Loucy (cell line): ENCODE data around the gene RAD51B.

Experiments used
- H2AFZ ChIP-seq: fragments of 200-600 bp; sonication (generic); 2 replicates; pipeline ENCODE4 v1.6.0; 2016; ENCODE audit warnings: antibody characterized with exemption, mild to moderate bottlenecking, low read length, moderate library complexity
- H3F3A ChIP-seq: fragments of 200-600 bp; 2 replicates; pipeline ENCODE4 v1.6.0; 2016; ENCODE audit warnings: antibody characterized with exemption, low read depth, mild to moderate bottlenecking
- H3K27me3 ChIP-seq: fragments of 200-600 bp; sonication (generic); 2 replicates; pipeline ENCODE4 v1.6.1; 2014; ENCODE audit warnings: low read length, mild to moderate bottlenecking; ENCODE audit not compliant: insufficient read depth, poor library complexity, severe bottlenecking
- H3K36me3 ChIP-seq: fragments of 200-600 bp; sonication (generic); 2 replicates; pipeline ENCODE4 v1.6.1; 2016; ENCODE audit warnings: low read length; ENCODE audit not compliant: insufficient read depth
- H3K4me1 ChIP-seq: fragments of 200-600 bp; sonication (generic); 2 replicates; pipeline ENCODE4 v1.5.1; 2014; ENCODE audit warnings: low read length, mild to moderate bottlenecking; ENCODE audit not compliant: insufficient read depth, poor library complexity, severe bottlenecking
- H3K4me2 ChIP-seq: fragments of 200-600 bp; sonication (generic); 2 replicates; pipeline ENCODE4 v1.6.0; 2014; ENCODE audit warnings: antibody characterized with exemption, low read length, low read depth, mild to moderate bottlenecking; ENCODE audit not compliant: poor library complexity, severe bottlenecking
- H3K4me3 ChIP-seq: fragments of 200-600 bp; sonication (generic); 2 replicates; pipeline ENCODE4 v1.5.1; 2014; ENCODE audit warnings: low read length, mild to moderate bottlenecking, mixed read lengths; ENCODE audit not compliant: poor library complexity, severe bottlenecking
- H3K79me2 ChIP-seq: fragments of 200-600 bp; sonication (generic); 2 replicates; pipeline ENCODE4 v1.6.1; 2014; ENCODE audit warnings: low read length; ENCODE audit not compliant: insufficient read depth
- H3K9ac ChIP-seq: fragments of 200-600 bp; sonication (generic); 2 replicates; pipeline ENCODE4 v1.6.0; 2014; ENCODE audit warnings: mild to moderate bottlenecking, low read depth, low read length, moderate library complexity; ENCODE audit not compliant: poor library complexity, severe bottlenecking
- H3K9me2 ChIP-seq: fragments of 200-600 bp; sonication (generic); replicated peaks from 2 replicates; pipeline ENCODE4 v1.6.1; 2016; ENCODE audit warnings: low read depth, low read length, mixed read lengths
- H3K9me3 ChIP-seq: fragments of 200-600 bp; sonication (generic); 2 replicates; pipeline ENCODE4 v1.6.1; 2014; ENCODE audit warnings: mild to moderate bottlenecking, antibody characterized with exemption, low read length, low read depth; ENCODE audit not compliant: insufficient read depth
- H4K20me1 ChIP-seq: fragments of 200-600 bp; sonication (generic); 2 replicates; pipeline ENCODE4 v1.6.0; 2014; ENCODE audit warnings: antibody characterized with exemption, low read length, mild to moderate bottlenecking; ENCODE audit not compliant: insufficient read depth, poor library complexity, severe bottlenecking
- CTCF ChIP-seq: fragments of 200-600 bp; sonication (generic); conservative IDR thresholded peaks from 2 replicates; pipeline ENCODE4 v1.5.1; 2014; ENCODE audit warnings: mild to moderate bottlenecking, antibody characterized with exemption, low read length
- EZH2phosphoT487 ChIP-seq: fragments of 200-600 bp; IDR thresholded peaks from 2 replicates; pipeline ENCODE4 v1.6.1; 2018; ENCODE audit warnings: antibody characterized with exemption, mild to moderate bottlenecking, moderate library complexity, borderline replicate concordance

RAD51B gene

GRCh38 chr14:68462683-68463082 is 643.1 kb downstream of the RAD51B start:
- Histone ChIP-seq H4K20me1 (no peaks in the 10 kb centered on the region), H3K9me2 (no peaks in the 10 kb centered on the region), H3K9ac (no peak overlapping the region), H3K4me3 (no peak overlapping the region), H3K4me2 (no peak overlapping the region), H2AFZ (no peak overlapping the region), H3K9me3 (no peaks in the 10 kb centered on the region), H3K27me3 (no peaks in the 10 kb centered on the region), H3K79me2 (no peaks in the 10 kb centered on the region), H3F3A (no peaks in the 10 kb centered on the region), H3K4me1 (no peaks in the 10 kb centered on the region), H3K36me3 (no peaks in the 10 kb centered on the region)
- TF ChIP-seq CTCF (no peak), EZH2phosphoT487 (no peak)

DNA sequence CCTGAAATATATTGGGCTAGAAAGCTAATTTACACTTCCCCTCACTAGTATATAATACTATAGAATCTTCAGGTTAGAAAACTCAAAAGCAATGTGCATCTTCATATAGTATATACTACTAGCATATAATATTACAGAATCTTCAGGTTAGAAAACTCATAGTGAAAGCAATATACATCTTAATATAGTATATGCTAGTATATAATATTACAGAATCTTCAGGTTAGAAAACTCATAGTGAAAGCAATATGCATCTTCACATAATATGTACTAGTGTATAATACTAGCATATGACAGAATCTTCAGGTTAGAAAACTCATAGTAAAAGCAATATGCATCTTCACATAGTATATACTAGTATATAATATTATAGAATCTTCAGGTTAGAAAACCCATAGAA is 643.7 kb downstream of the RAD51B start:
- Histone ChIP-seq H3K36me3 (no peaks in the 10 kb centered on the region), H4K20me1 (no peaks in the 10 kb centered on the region), H3K27me3 (no peaks in the 10 kb centered on the region), H2AFZ (no peak overlapping the region), H3K4me2 (no peak overlapping the region), H3K9ac (no peak overlapping the region), H3K79me2 (no peaks in the 10 kb centered on the region), H3F3A (no peaks in the 10 kb centered on the region), H3K4me3 (no peak overlapping the region), H3K9me2 (no peaks in the 10 kb centered on the region), H3K4me1 (peaks cover 2% of the 10 kb centered on the region), H3K9me3 (no peaks in the 10 kb centered on the region)
- TF ChIP-seq EZH2phosphoT487, result no peak
- TF ChIP-seq CTCF, result no peak

- peaks cover 8% of the 10 kb centered on the region for H3K4me1 ChIP-seq
- no peaks in the 10 kb centered on the region for H3K79me2 ChIP-seq
- no peaks in the 10 kb centered on the region for H3K9me2 ChIP-seq
- no peaks in the 10 kb centered on the region for H3K27me3 ChIP-seq
- no peak overlapping the region for H3K9ac ChIP-seq
- no peak overlapping the region for H3K4me3 ChIP-seq
- no peak for TF ChIP-seq CTCF
- TF ChIP-seq EZH2phosphoT487, result no peak
- H2AFZ ChIP-seq, result no peak overlapping the region
- no peaks in the 10 kb centered on the region for H3F3A ChIP-seq
- no peaks in the 10 kb centered on the region for H4K20me1 ChIP-seq
- no peaks in the 10 kb centered on the region for H3K9me3 ChIP-seq
- H3K4me2 ChIP-seq, result no peak overlapping the region
- no peaks in the 10 kb centered on the region for H3K36me3 ChIP-seq
Observed at GRCh38 chr14:68463705-68464374, 644.3 kb downstream of the RAD51B start.
